ENCODE results near the gene RBP3. TPM values are rescaled to one million over a fixed set of nuclear protein-coding genes. Genes with fewer than 3 reads are reported as not detected.

Gene RBP3
- total and polyA plus RNA-seq, 2 donors (not counting 3 experiments of a cell fraction or from before 2014, with no cell fraction given), result not detected

- H3K4me1 ChIP-seq (ENCODE audit: control insufficient read depth, extremely low read depth, insufficient read depth, low read length), result no peaks in the 10 kb centered on the region
- no peak overlapping the region for H3K9ac ChIP-seq (replicated peaks; ENCODE audit: extremely low read depth, insufficient read depth, low read length)
- FAIRE-seq (no peak), DNase-seq (ENCODE audit: low read depth, low spot score) (no peak)
- H3K36me3 ChIP-seq (ENCODE audit: control insufficient read depth in 2 of 2, extremely low read depth in 1 of 2, insufficient read depth in 2 of 2, low read length in 2 of 2), result no peaks in the 10 kb centered on the region
- intact Hi-C loops (cut with micrococcal nuclease), result no loop called here
- POLR2A ChIA-PET, result no interaction called here
- TF ChIP-seq FOS (IDR thresholded peaks at IDR 0.05; ENCODE audit: borderline replicate concordance, insufficient read depth, low read length) (no peak), MYC (IDR thresholded peaks at IDR 0.05; ENCODE audit: low read depth, low read length) (no peak), POLR2AphosphoS5 (IDR thresholded peaks at IDR 0.05; ENCODE audit: insufficient read depth, low read depth, low read length) (no peak), POLR2A (IDR thresholded peaks at IDR 0.05; ENCODE audit: low read depth, low read length) (no peak), GATA2 (IDR thresholded peaks at IDR 0.05; ENCODE audit: insufficient read depth, insufficient read length, low read depth, low read length) (no peak), MAX (IDR thresholded peaks at IDR 0.05; ENCODE audit: insufficient read depth, insufficient read length) (no peak), EZH2 (IDR thresholded peaks at IDR 0.05; ENCODE audit: borderline replicate concordance, low read depth, low read length, severe bottlenecking) (no peak), JUN (IDR thresholded peaks at IDR 0.05; ENCODE audit: borderline replicate concordance, insufficient read depth, insufficient read length, low read depth) (no peak)
- TF ChIP-seq, protein P1, sequence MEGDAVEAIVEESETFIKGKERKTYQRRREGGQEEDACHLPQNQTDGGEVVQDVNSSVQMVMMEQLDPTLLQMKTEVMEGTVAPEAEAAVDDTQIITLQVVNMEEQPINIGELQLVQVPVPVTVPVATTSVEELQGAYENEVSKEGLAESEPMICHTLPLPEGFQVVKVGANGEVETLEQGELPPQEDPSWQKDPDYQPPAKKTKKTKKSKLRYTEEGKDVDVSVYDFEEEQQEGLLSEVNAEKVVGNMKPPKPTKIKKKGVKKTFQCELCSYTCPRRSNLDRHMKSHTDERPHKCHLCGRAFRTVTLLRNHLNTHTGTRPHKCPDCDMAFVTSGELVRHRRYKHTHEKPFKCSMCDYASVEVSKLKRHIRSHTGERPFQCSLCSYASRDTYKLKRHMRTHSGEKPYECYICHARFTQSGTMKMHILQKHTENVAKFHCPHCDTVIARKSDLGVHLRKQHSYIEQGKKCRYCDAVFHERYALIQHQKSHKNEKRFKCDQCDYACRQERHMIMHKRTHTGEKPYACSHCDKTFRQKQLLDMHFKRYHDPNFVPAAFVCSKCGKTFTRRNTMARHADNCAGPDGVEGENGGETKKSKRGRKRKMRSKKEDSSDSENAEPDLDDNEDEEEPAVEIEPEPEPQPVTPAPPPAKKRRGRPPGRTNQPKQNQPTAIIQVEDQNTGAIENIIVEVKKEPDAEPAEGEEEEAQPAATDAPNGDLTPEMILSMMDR (IDR thresholded peaks at IDR 0.05; ENCODE audit: extremely low read depth in 1 of 2, insufficient read depth in 1 of 2, low read depth in 1 of 2, low read length in 2 of 2), result no peak
- no peaks in the 10 kb centered on the region for H4K20me1 ChIP-seq (replicated peaks; ENCODE audit: control insufficient read depth, extremely low read depth, insufficient read depth, low read length)
- H3K9me1 ChIP-seq (replicated peaks; ENCODE audit: control insufficient read depth, extremely low read depth, insufficient read depth, low read length), result no peaks in the 10 kb centered on the region
- no peak overlapping the region for H3K4me2 ChIP-seq (ENCODE audit: insufficient read depth, low read length)
- CTCF ChIA-PET, result interaction anchor here (0.9 to 3.1 kb wide), 3 partner anchors 14 to 251 kb away, joined by 3 to 18 read pairs (median 5); no protein-coding TSS in a partner anchor
- peaks cover 25 to 33% of the 10 kb centered on the region in 2 experiments for H3K27me3 ChIP-seq (ENCODE audit: control insufficient read depth in 2 of 2, insufficient read depth in 2 of 2, low read length in 2 of 2)
- H3K79me2 ChIP-seq (ENCODE audit: control insufficient read depth, insufficient read depth, low read length), result no peaks in the 10 kb centered on the region
- H3K27ac ChIP-seq (ENCODE audit: insufficient read depth, low read depth, low read length), result no peak overlapping the region
- H3K9me3 ChIP-seq (replicated peaks; ENCODE audit: control insufficient read depth, insufficient read depth, low read length), result no peaks in the 10 kb centered on the region
- no TSS peak for BruUV-seq (replicated peaks)
- H2AFZ ChIP-seq (ENCODE audit: low read depth, low read length), result no peak overlapping the region
- no peak overlapping the region for H3K4me3 ChIP-seq (replicated peaks in 1 of 3; ENCODE audit: insufficient read depth in 1 of 3, low read depth in 1 of 3, low read length in 3 of 3)
- dilution Hi-C loops (cut with MboI; ENCODE audit: extremely low pct_ligation_motif_present, low sequenced_read_pairs), result no loop called here
These were observed 49.4 kb upstream of the RBP3 start for GRCh38 chr10:47298715-47299114.

Data from endothelial cell of umbilical vein (primary cell).